Immature natural killer cell (primary cell): ENCODE data around the gene USP32. TPM values are rescaled to one million over a fixed set of nuclear protein-coding genes. Genes with fewer than 3 reads are reported as not detected.
"Not testable (repeated sequence)": the region's sequence is repeated elsewhere in the genome, so short reads cannot be mapped to it uniquely, and the experiment has no call there.

Source experiments
- DNase-seq, 3 donors: peaks; one replicate each; pipeline ENCODE4 v3.0.0; 2022; ENCODE audit warnings: mixed read lengths in 1 of 3
- H3K27ac Mint-ChIP-seq, 6 donors: one replicate each; pipeline ENCODE4 v1.8.0; 2020; ENCODE audit warnings: mixed read lengths in 6 of 6, mild to moderate bottlenecking in 5 of 6, inconsistent platforms in 4 of 6, moderate library complexity in 3 of 6
- H3K27me3 Mint-ChIP-seq, 3 donors: one replicate each; pipeline ENCODE4 v1.8.0; 2020 to 2021; ENCODE audit warnings: low read depth in 3 of 3, mild to moderate bottlenecking in 3 of 3, mixed read lengths in 3 of 3, moderate library complexity in 3 of 3, inconsistent platforms in 1 of 3
- H3K36me3 Mint-ChIP-seq, 3 donors: one replicate each; pipeline ENCODE4 v1.8.0; 2020; ENCODE audit warnings: mixed read lengths in 3 of 3, inconsistent platforms in 2 of 3, mild to moderate bottlenecking in 2 of 3
- H3K4me1 Mint-ChIP-seq, 2 donors: one replicate each; pipeline ENCODE4 v1.8.0; 2020; ENCODE audit warnings: inconsistent platforms in 2 of 2, mild to moderate bottlenecking in 2 of 2, mixed read lengths in 2 of 2, moderate library complexity in 1 of 2
- H3K4me3 Mint-ChIP-seq, 5 donors: one replicate each; pipeline ENCODE4 v1.8.0; 2020; ENCODE audit warnings: mild to moderate bottlenecking in 5 of 5, mixed read lengths in 5 of 5, inconsistent platforms in 3 of 5, moderate library complexity in 3 of 5
- H3K9me3 Mint-ChIP-seq, 6 donors: one replicate each; pipeline ENCODE4 v1.8.0; 2020; ENCODE audit warnings: mild to moderate bottlenecking in 6 of 6, mixed read lengths in 6 of 6, inconsistent platforms in 4 of 6, moderate library complexity in 3 of 6
- polyA plus RNA-seq, 3 donors: library from polyadenylated mRNA; unstranded; fragments of 300-500 nt; fragmentation: Illumina TruSeq; gene quantifications; one replicate each; pipeline ENCODE4 v1.2.3, GENCODE V29; 2021

USP32 gene
- polyA plus RNA-seq, 3 donors from 2014 or later = 4.5 to 8.1 (median 5.5) TPM

GRCh38 chr17:60327134-60327900, 64.6 kb downstream of the USP32 start:
- peaks cover 3 to 14% of the 10 kb centered on the region in 2 donors for H3K4me1 Mint-ChIP-seq
- no peak overlapping the region for H3K4me3 Mint-ChIP-seq
- no peak for DNase-seq
- H3K27ac Mint-ChIP-seq = peak overlapping the region in 2 of 6 donors; percentile 34 to 55
- H3K36me3 Mint-ChIP-seq = no peaks in the 10 kb centered on the region
- H3K27me3 Mint-ChIP-seq = peaks cover 0 to 2% (median 0%) of the 10 kb centered on the region in 3 donors
- H3K9me3 Mint-ChIP-seq = no peaks in the 10 kb centered on the region

- no peaks in the 10 kb centered on the region for H3K9me3 Mint-ChIP-seq
- no peak for DNase-seq
- H3K4me1 Mint-ChIP-seq = peaks cover 5 to 14% of the 10 kb centered on the region in 2 donors
- H3K27ac Mint-ChIP-seq = no peak overlapping the region
- H3K36me3 Mint-ChIP-seq = no peaks in the 10 kb centered on the region
- no peak overlapping the region for H3K4me3 Mint-ChIP-seq
- H3K27me3 Mint-ChIP-seq = peaks cover 0 to 2% (median 0%) of the 10 kb centered on the region in 3 donors
Observed at GRCh38 chr17:60326702-60327101, 65.2 kb downstream of the USP32 start.

GRCh38 chr17:60325730-60326524, 66.0 kb downstream of the USP32 start:
- Mint-ChIP-seq H3K27me3 (peaks cover 0 to 2% (median 0%) of the 10 kb centered on the region in 3 donors), H3K4me1 (peaks cover 7 to 14% of the 10 kb centered on the region in 2 donors), H3K9me3 (no peaks in the 10 kb centered on the region), H3K4me3 (no peak overlapping the region), H3K27ac (no peak overlapping the region), H3K36me3 (no peaks in the 10 kb centered on the region)
- no peak for DNase-seq

DNA sequence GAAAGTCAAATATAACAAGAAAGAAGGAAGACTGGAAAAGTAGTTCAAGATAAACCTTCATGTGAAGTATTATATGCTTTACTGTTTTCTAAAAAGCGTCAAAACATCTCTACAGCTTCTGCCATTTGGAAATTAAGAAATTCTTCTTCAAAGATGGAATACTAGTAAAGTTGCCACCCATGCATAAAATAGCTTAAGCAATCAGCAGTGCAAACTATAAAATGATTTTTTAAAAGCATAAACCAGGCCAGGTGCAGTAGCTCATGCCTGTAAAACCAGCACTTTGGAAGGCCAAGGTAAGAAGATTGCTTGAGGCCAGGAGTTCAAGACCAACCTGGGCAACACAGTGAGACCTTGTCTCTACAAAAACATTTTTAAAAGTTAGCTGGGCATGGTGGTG, 68.2 kb downstream of the USP32 start:
- Mint-ChIP-seq H3K9me3 (no peaks in the 10 kb centered on the region), H3K4me1 (peaks cover 7 to 14% of the 10 kb centered on the region in 2 donors), H3K36me3 (no peaks in the 10 kb centered on the region), H3K27me3 (peaks cover 0 to 2% (median 0%) of the 10 kb centered on the region in 3 donors), H3K4me3 (no peak overlapping the region), H3K27ac (peak overlapping the region in 1 of 6 donors; percentile 67)
- no peak for DNase-seq

- no peaks in the 10 kb centered on the region for H3K27me3 Mint-ChIP-seq
- DNase-seq = no peak
- peaks cover 6 to 13% of the 10 kb centered on the region in 2 donors for H3K4me1 Mint-ChIP-seq
- H3K9me3 Mint-ChIP-seq = no peaks in the 10 kb centered on the region
- H3K4me3 Mint-ChIP-seq = no peak overlapping the region
- no peaks in the 10 kb centered on the region for H3K36me3 Mint-ChIP-seq
- H3K27ac Mint-ChIP-seq = no peak overlapping the region
Observed at GRCh38 chr17:60322056-60322387, 69.9 kb downstream of the USP32 start.

GRCh38 chr17:60321336-60322055, 70.4 kb downstream of the USP32 start:
- DNase-seq = no peak
- no peak overlapping the region for H3K27ac Mint-ChIP-seq
- no peaks in the 10 kb centered on the region for H3K36me3 Mint-ChIP-seq
- H3K4me3 Mint-ChIP-seq = no peak overlapping the region
- H3K27me3 Mint-ChIP-seq = no peaks in the 10 kb centered on the region
- peaks cover 6 to 8% of the 10 kb centered on the region in 2 donors for H3K4me1 Mint-ChIP-seq
- no peaks in the 10 kb centered on the region for H3K9me3 Mint-ChIP-seq

GRCh38 chr17:60318830-60319229, 73.1 kb downstream of the USP32 start:
- DNase-seq = no peak
- Mint-ChIP-seq H3K9me3 (no peaks in the 10 kb centered on the region), H3K27me3 (no peaks in the 10 kb centered on the region), H3K27ac (no peak overlapping the region), H3K4me3 (no peak overlapping the region), H3K4me1 (peaks cover 16 to 19% of the 10 kb centered on the region in 2 donors), H3K36me3 (peaks cover 0 to 8% (median 0%) of the 10 kb centered on the region in 3 donors)

DNA sequence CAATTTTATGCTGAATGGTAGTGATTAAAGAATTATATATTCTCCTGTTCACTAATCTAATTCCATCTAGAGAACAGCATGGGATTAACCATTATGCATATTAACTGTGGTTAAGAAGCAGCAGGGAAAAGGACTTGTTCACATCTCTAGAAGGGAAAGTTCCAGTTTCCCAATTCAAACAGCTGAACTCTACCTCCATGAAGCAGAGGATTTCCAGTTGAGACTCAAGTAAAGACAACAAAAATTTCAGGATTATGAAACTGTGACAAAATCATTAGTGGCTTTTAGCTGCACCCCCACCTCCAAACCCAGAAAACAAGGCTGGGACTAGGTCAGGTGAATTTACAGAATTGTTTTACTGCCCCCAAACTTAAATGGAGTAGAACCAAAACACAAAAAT, 73.6 kb downstream of the USP32 start:
- Mint-ChIP-seq H3K27ac (no peak overlapping the region), H3K27me3 (no peaks in the 10 kb centered on the region), H3K9me3 (peaks cover 0 to 2% (median 0%) of the 10 kb centered on the region in 6 donors), H3K4me3 (no peak overlapping the region), H3K4me1 (peaks cover 19 to 21% of the 10 kb centered on the region in 2 donors), H3K36me3 (peaks cover 0 to 8% (median 0%) of the 10 kb centered on the region in 3 donors)
- DNase-seq = no peak

- no peaks in the 10 kb centered on the region for H3K27me3 Mint-ChIP-seq
- peaks cover 0 to 8% (median 0%) of the 10 kb centered on the region in 3 donors for H3K36me3 Mint-ChIP-seq
- no peak overlapping the region for H3K27ac Mint-ChIP-seq
- peaks cover 19 to 21% of the 10 kb centered on the region in 2 donors for H3K4me1 Mint-ChIP-seq
- H3K9me3 Mint-ChIP-seq = peaks cover 0 to 2% (median 0%) of the 10 kb centered on the region in 6 donors
- no peak overlapping the region for H3K4me3 Mint-ChIP-seq
- DNase-seq = no peak
Observed at GRCh38 chr17:60315650-60316049, 76.3 kb downstream of the USP32 start.

DNA sequence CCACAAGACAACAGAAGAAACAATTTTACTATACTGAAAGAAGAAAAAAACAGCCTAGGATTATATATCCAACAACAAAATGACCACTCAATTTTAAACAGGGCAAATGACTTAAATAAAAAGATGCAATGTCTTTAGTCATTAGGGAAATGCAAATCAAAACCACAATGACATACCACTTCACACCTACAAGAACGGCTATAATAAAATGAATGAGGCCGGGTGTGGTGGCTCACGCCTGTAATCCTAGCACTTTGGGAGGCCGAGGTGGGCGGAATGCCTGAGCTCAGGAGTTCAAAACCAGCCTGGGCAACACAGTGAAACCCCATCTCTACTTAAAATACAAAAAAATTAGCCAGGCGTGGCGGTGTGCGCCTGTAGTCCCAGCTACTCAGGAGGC, 77.0 kb downstream of the USP32 start:
- Mint-ChIP-seq H3K4me3 (peak overlapping the region in 3 of 5 donors; percentile 11 to 43 (median 33)), H3K4me1 (peaks cover 19 to 21% of the 10 kb centered on the region in 2 donors), H3K27ac (peak overlapping the region in 3 of 6 donors; percentile 9 to 53 (median 14))
- peak in 2 of 3 donors; percentile 2 to 5 for DNase-seq
- H3K27me3 Mint-ChIP-seq, H3K9me3 Mint-ChIP-seq, H3K36me3 Mint-ChIP-seq: not testable (repeated sequence)

DNA sequence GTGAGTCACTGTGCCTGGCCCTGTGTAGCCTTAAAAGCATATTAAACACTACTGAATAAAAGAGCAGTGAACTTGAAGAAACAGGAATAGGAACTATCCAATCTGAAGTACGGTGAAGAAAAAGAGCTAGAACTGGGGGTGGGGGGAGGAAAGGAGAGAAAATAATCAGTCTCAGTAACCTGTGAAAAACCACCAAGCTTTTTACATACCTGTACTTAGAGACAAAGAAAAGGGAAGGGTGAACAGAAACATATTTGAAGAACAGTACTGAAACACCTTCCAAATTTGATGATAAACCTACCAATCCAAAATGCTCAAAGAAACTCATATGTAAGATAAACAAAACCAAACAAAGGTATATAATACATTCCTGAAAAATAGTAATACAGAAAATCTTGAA, 77.5 kb downstream of the USP32 start:
- DNase-seq = no peak
- peaks cover 0 to 2% (median 0%) of the 10 kb centered on the region in 6 donors for H3K9me3 Mint-ChIP-seq
- H3K4me1 Mint-ChIP-seq = peaks cover 19 to 21% of the 10 kb centered on the region in 2 donors
- peaks cover 0 to 9% (median 8%) of the 10 kb centered on the region in 3 donors for H3K36me3 Mint-ChIP-seq
- no peaks in the 10 kb centered on the region for H3K27me3 Mint-ChIP-seq
- peak overlapping the region in 5 of 6 donors; percentile 9 to 70 (median 53) for H3K27ac Mint-ChIP-seq
- H3K4me3 Mint-ChIP-seq = peak overlapping the region in 3 of 5 donors; percentile 31 to 43 (median 33)

- no peak for DNase-seq
- Mint-ChIP-seq H3K9me3 (peaks cover 0 to 2% (median 0%) of the 10 kb centered on the region in 6 donors), H3K27ac (no peak overlapping the region), H3K36me3 (peaks cover 4 to 18% (median 8%) of the 10 kb centered on the region in 3 donors), H3K4me1 (peaks cover 19 to 27% of the 10 kb centered on the region in 2 donors), H3K4me3 (no peak overlapping the region), H3K27me3 (no peaks in the 10 kb centered on the region)
Observed at GRCh38 chr17:60311936-60312335, 80.0 kb downstream of the USP32 start.

- H3K4me1 Mint-ChIP-seq = peaks cover 20 to 27% of the 10 kb centered on the region in 2 donors
- H3K9me3 Mint-ChIP-seq = peaks cover 0 to 2% (median 0%) of the 10 kb centered on the region in 6 donors
- no peaks in the 10 kb centered on the region for H3K27me3 Mint-ChIP-seq
- no peak overlapping the region for H3K27ac Mint-ChIP-seq
- peaks cover 4 to 18% (median 8%) of the 10 kb centered on the region in 3 donors for H3K36me3 Mint-ChIP-seq
- DNase-seq = no peak
- no peak overlapping the region for H3K4me3 Mint-ChIP-seq
Observed at GRCh38 chr17:60311186-60311585, 80.7 kb downstream of the USP32 start.
